Osteocyte (in vitro differentiated cells): ENCODE measurements around the gene RUVBL1. TPM values are rescaled to one million over a fixed set of nuclear protein-coding genes. Genes with fewer than 3 reads are reported as not detected.

ENCODE experiments used
- DNase-seq: peaks from one replicate; pipeline ENCODE4 v3.0.0; 2021; ENCODE audit warnings: mixed read lengths; ENCODE audit not compliant: unreplicated experiment; ENCODE audit errors: extremely low spot score
- H3K27ac Mint-ChIP-seq: one replicate; pipeline ENCODE4 v1.8.0; 2021; ENCODE audit warnings: mild to moderate bottlenecking, mixed read lengths; ENCODE audit not compliant: unreplicated experiment
- H3K27me3 Mint-ChIP-seq: one replicate; pipeline ENCODE4 v1.8.0; 2021; ENCODE audit warnings: mixed read lengths; ENCODE audit not compliant: unreplicated experiment
- H3K36me3 Mint-ChIP-seq: one replicate; pipeline ENCODE4 v1.8.0; 2021; ENCODE audit warnings: mixed read lengths; ENCODE audit not compliant: unreplicated experiment
- H3K4me1 Mint-ChIP-seq: one replicate; pipeline ENCODE4 v1.8.0; 2021; ENCODE audit warnings: mixed read lengths; ENCODE audit not compliant: unreplicated experiment
- H3K4me3 Mint-ChIP-seq: one replicate; pipeline ENCODE4 v1.8.0; 2021; ENCODE audit warnings: mild to moderate bottlenecking, moderate library complexity, mixed read lengths; ENCODE audit not compliant: unreplicated experiment
- H3K9me3 Mint-ChIP-seq: one replicate; pipeline ENCODE4 v1.8.0; 2021; ENCODE audit warnings: mixed read lengths; ENCODE audit not compliant: unreplicated experiment
- CTCF ChIP-seq: fragments of 200-600 bp; sonication (generic); IDR thresholded peaks from 2 replicates; pipeline ENCODE4 v1.5.0; 2021; ENCODE audit warnings: antibody characterized with exemption, mild to moderate bottlenecking, moderate library complexity
- total RNA-seq: library from RNA; stranded (reverse); gene quantifications from 2 replicates; pipeline ENCODE4 v1.2.1, GENCODE V29; 2021

RUVBL1 gene
- total RNA-seq, 1 donor from 2014 or later = 34.3 TPM

- Mint-ChIP-seq H3K9me3 (no peaks in the 10 kb centered on the region), H3K27me3 (peaks cover 25% of the 10 kb centered on the region), H3K27ac (no peak overlapping the region), H3K4me1 (peaks cover 37% of the 10 kb centered on the region), H3K36me3 (peaks cover 18% of the 10 kb centered on the region), H3K4me3 (peak overlapping the region; percentile 96)
- DNase-seq = no peak
- no peak for TF ChIP-seq CTCF
Measured at GRCh38 chr3:128050597-128050996, 73.0 kb downstream of the RUVBL1 start.

GRCh38 chr3:128041344-128041743, 82.3 kb downstream of the RUVBL1 start:
- H3K4me1 Mint-ChIP-seq = no peaks in the 10 kb centered on the region
- no peaks in the 10 kb centered on the region for H3K9me3 Mint-ChIP-seq
- DNase-seq = peak; percentile 1
- H3K36me3 Mint-ChIP-seq = no peaks in the 10 kb centered on the region
- no peak overlapping the region for H3K27ac Mint-ChIP-seq
- TF ChIP-seq CTCF = no peak
- H3K4me3 Mint-ChIP-seq = no peak overlapping the region
- H3K27me3 Mint-ChIP-seq = peaks cover 55% of the 10 kb centered on the region

GRCh38 chr3:128040660-128041059, 83.0 kb downstream of the RUVBL1 start:
- DNase-seq = no peak
- Mint-ChIP-seq H3K4me3 (no peak overlapping the region), H3K27me3 (peaks cover 53% of the 10 kb centered on the region), H3K9me3 (no peaks in the 10 kb centered on the region), H3K4me1 (no peaks in the 10 kb centered on the region), H3K36me3 (no peaks in the 10 kb centered on the region), H3K27ac (no peak overlapping the region)
- TF ChIP-seq CTCF = no peak

GRCh38 chr3:128040041-128040440, 83.6 kb downstream of the RUVBL1 start:
- no peak overlapping the region for H3K27ac Mint-ChIP-seq
- H3K9me3 Mint-ChIP-seq = no peaks in the 10 kb centered on the region
- no peak for DNase-seq
- no peak for TF ChIP-seq CTCF
- no peaks in the 10 kb centered on the region for H3K4me1 Mint-ChIP-seq
- H3K36me3 Mint-ChIP-seq = no peaks in the 10 kb centered on the region
- H3K27me3 Mint-ChIP-seq = peaks cover 57% of the 10 kb centered on the region
- no peak overlapping the region for H3K4me3 Mint-ChIP-seq

- Mint-ChIP-seq H3K27ac (no peak overlapping the region), H3K36me3 (no peaks in the 10 kb centered on the region), H3K4me3 (no peak overlapping the region), H3K27me3 (peaks cover 56% of the 10 kb centered on the region), H3K4me1 (no peaks in the 10 kb centered on the region), H3K9me3 (no peaks in the 10 kb centered on the region)
- DNase-seq = no peak
- no peak for TF ChIP-seq CTCF
Measured at GRCh38 chr3:128036119-128036518, 87.5 kb downstream of the RUVBL1 start.
